Smooth muscle cell (in vitro differentiated cells): Measurements from ENCODE around the gene LARGE1. TPM values are rescaled to one million over a fixed set of nuclear protein-coding genes. Genes with fewer than 3 reads are reported as not detected.

Source experiments
- DNase-seq: peaks from one replicate; lab custom pipeline; 2025; ENCODE audit not compliant: unreplicated experiment; lab: John Stamatoyannopoulos, UW
- H2AFZ ChIP-seq: fragments of 200-600 bp; sonication (generic); 2 replicates; pipeline ENCODE4 v1.6.0; 2016; ENCODE audit warnings: antibody characterized with exemption, low read depth, mild to moderate bottlenecking
- H3F3A ChIP-seq: fragments of 200-600 bp; sonication (generic); 2 replicates; pipeline ENCODE4 v1.6.0; 2017; ENCODE audit warnings: antibody characterized with exemption, low read depth
- H3K27ac ChIP-seq: fragments of 200-600 bp; sonication (generic); 2 replicates; pipeline ENCODE4 v1.5.1; 2016; ENCODE audit warnings: low read depth, mild to moderate bottlenecking
- H3K27me3 ChIP-seq: fragments of 200-600 bp; sonication (generic); 2 replicates; pipeline ENCODE4 v1.6.1; 2016; ENCODE audit warnings: low read depth, mild to moderate bottlenecking
- H3K36me3 ChIP-seq: fragments of 200-600 bp; sonication (generic); 2 replicates; pipeline ENCODE4 v1.5.1; 2016; ENCODE audit warnings: low read depth
- H3K4me1 ChIP-seq: fragments of 200-600 bp; sonication (generic); 2 replicates; pipeline ENCODE4 v1.5.1; 2016; ENCODE audit warnings: low read depth
- H3K4me2 ChIP-seq: fragments of 200-600 bp; sonication (generic); 2 replicates; pipeline ENCODE4 v1.6.0; 2016; ENCODE audit warnings: mild to moderate bottlenecking
- H3K4me3 ChIP-seq: fragments of 200-600 bp; sonication (generic); 2 replicates; pipeline ENCODE4 v1.5.1; 2016; ENCODE audit warnings: mild to moderate bottlenecking
- H3K79me2 ChIP-seq: fragments of 200-600 bp; sonication (generic); 2 replicates; pipeline ENCODE4 v1.6.0; 2016; ENCODE audit warnings: low read depth, mild to moderate bottlenecking
- H3K9ac ChIP-seq: fragments of 200-600 bp; sonication (generic); 2 replicates; pipeline ENCODE4 v1.6.0; 2016; ENCODE audit warnings: low read depth
- H3K9me3 ChIP-seq: fragments of 200-600 bp; sonication (generic); replicated peaks from 2 replicates; pipeline ENCODE4 v1.5.1; 2016; ENCODE audit warnings: low read depth
- H4K20me1 ChIP-seq: fragments of 200-600 bp; sonication (generic); 2 replicates; pipeline ENCODE4 v1.6.0; 2016; ENCODE audit warnings: low read depth
- whole genome bisulfite sequencing: methylation state at CpG from one replicate; pipeline ENCODE4 v1.1.7; 2016; ENCODE audit warnings: low lambda C conversion rate; 5-methylcytosine and 5-hydroxymethylcytosine counted together
- polyA plus RNA-seq: library from polyadenylated mRNA; unstranded; fragments of >200 nt; fragmentation: Nextera tagmentation; extraction: Ambion mirVana; gene quantifications from 2 replicates; pipeline ENCODE4 v1.2.1, GENCODE V29; 2016
- total RNA-seq: library from RNA; depleted of rRNA; stranded (reverse); fragments of >200 nt; gene quantifications from 2 replicates; pipeline ENCODE4 v1.2.3, GENCODE V29; 2014
- TF ChIP-seq, protein P1 (sequence below): fragments of 200-600 bp; sonication (generic); IDR thresholded peaks from 2 replicates; pipeline ENCODE4 v1.5.1; 2017; ENCODE audit warnings: borderline replicate concordance, mild to moderate bottlenecking, antibody characterized with exemption; ENCODE audit not compliant: insufficient read depth, poor library complexity, severe bottlenecking

Gene LARGE1
- total and polyA plus RNA-seq, 2 experiments from 2014 or later = 11.9 to 18.0 TPM

DNA sequence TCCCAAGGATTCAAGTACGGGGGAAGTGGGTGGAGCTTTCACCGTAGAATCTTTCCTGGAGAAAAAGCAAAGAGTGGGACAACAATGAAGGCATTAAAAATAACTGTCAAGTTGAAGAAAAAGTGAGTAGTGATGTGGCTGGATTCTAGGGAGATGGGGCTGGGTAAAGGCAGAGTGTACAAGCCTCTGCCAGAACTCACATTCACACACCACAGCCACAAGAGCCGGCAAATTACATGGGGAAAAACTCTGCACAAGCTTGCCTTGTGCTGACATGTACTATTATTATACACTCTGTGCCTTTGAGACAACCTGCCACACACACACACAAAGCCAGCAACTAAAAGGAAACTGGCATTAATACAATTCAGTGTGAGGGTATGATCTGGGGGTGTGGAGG, 182.6 kb downstream of the LARGE1 start:
- Histone ChIP-seq H3K9ac (no peak overlapping the region), H4K20me1 (peaks cover 10% of the 10 kb centered on the region), H3K27ac (no peak overlapping the region), H3K4me3 (no peak overlapping the region), H3F3A (no peaks in the 10 kb centered on the region), H3K36me3 (no peaks in the 10 kb centered on the region), H3K79me2 (no peaks in the 10 kb centered on the region), H3K27me3 (no peaks in the 10 kb centered on the region), H3K4me1 (peaks cover 21% of the 10 kb centered on the region), H3K9me3 (no peaks in the 10 kb centered on the region), H2AFZ (no peak overlapping the region), H3K4me2 (no peak overlapping the region)
- WGBS = 80% methylated on average over 3 of the region's 3 CpGs
- TF ChIP-seq, protein P1, sequence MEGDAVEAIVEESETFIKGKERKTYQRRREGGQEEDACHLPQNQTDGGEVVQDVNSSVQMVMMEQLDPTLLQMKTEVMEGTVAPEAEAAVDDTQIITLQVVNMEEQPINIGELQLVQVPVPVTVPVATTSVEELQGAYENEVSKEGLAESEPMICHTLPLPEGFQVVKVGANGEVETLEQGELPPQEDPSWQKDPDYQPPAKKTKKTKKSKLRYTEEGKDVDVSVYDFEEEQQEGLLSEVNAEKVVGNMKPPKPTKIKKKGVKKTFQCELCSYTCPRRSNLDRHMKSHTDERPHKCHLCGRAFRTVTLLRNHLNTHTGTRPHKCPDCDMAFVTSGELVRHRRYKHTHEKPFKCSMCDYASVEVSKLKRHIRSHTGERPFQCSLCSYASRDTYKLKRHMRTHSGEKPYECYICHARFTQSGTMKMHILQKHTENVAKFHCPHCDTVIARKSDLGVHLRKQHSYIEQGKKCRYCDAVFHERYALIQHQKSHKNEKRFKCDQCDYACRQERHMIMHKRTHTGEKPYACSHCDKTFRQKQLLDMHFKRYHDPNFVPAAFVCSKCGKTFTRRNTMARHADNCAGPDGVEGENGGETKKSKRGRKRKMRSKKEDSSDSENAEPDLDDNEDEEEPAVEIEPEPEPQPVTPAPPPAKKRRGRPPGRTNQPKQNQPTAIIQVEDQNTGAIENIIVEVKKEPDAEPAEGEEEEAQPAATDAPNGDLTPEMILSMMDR = no peak
- DNase-seq = no peak

DNA sequence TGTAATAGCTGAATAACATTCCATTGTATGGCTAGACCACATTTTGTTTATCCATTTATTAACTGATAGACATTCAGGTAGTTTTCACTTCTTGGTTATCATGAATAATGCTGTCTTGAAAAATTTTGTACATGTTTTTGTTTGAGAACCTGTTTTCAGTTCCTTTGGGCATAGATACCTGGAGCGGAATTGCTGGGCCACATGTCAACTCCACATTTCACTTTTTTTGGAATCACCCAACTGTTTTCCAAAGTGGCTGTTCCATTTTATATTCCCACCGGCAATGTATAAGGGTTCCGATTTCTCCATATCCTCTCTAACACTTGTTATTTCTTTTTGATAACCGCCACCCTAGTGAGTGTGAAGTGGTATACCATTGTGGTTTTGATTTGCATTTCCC, 184.3 kb downstream of the LARGE1 start:
- Histone ChIP-seq H3K27me3 (no peaks in the 10 kb centered on the region), H3K4me3 (no peak overlapping the region), H3K79me2 (no peaks in the 10 kb centered on the region), H2AFZ (no peak overlapping the region), H3K9me3 (no peaks in the 10 kb centered on the region), H3K4me2 (no peak overlapping the region), H3K4me1 (peaks cover 21% of the 10 kb centered on the region), H3K9ac (no peak overlapping the region), H3K36me3 (no peaks in the 10 kb centered on the region), H4K20me1 (peaks cover 7% of the 10 kb centered on the region), H3K27ac (no peak overlapping the region), H3F3A (no peaks in the 10 kb centered on the region)
- WGBS = 98% methylated on average over 4 of the region's 4 CpGs
- DNase-seq = no peak
- TF ChIP-seq, protein P1 = no peak

- TF ChIP-seq, protein P1 = no peak
- H3K4me2 ChIP-seq = no peak overlapping the region
- H3K27me3 ChIP-seq = no peaks in the 10 kb centered on the region
- no peaks in the 10 kb centered on the region for H3K79me2 ChIP-seq
- H3K4me3 ChIP-seq = no peak overlapping the region
- H3K36me3 ChIP-seq = no peaks in the 10 kb centered on the region
- H4K20me1 ChIP-seq = no peaks in the 10 kb centered on the region
- no peak overlapping the region for H3K9ac ChIP-seq
- no peak for DNase-seq
- no peaks in the 10 kb centered on the region for H3K9me3 ChIP-seq
- peaks cover under 1% of the 10 kb centered on the region for H3K4me1 ChIP-seq
- no peak overlapping the region for H3K27ac ChIP-seq
- H2AFZ ChIP-seq = no peak overlapping the region
- H3F3A ChIP-seq = no peaks in the 10 kb centered on the region
- 93% methylated on average over 2 of the region's 2 CpGs for WGBS
Observed at GRCh38 chr22:33728847-33729246, 191.4 kb downstream of the LARGE1 start.

- no peaks in the 10 kb centered on the region for H3K9me3 ChIP-seq
- no peaks in the 10 kb centered on the region for H3K36me3 ChIP-seq
- H4K20me1 ChIP-seq = peaks cover 3% of the 10 kb centered on the region
- H2AFZ ChIP-seq = no peak overlapping the region
- TF ChIP-seq, protein P1 = no peak
- no peaks in the 10 kb centered on the region for H3K79me2 ChIP-seq
- DNase-seq = no peak
- no peaks in the 10 kb centered on the region for H3K27me3 ChIP-seq
- H3F3A ChIP-seq = no peaks in the 10 kb centered on the region
- no peak overlapping the region for H3K4me3 ChIP-seq
- H3K9ac ChIP-seq = no peak overlapping the region
- H3K4me1 ChIP-seq = peaks cover 10% of the 10 kb centered on the region
- WGBS = 41% methylated on average over 3 of the region's 3 CpGs
- H3K4me2 ChIP-seq = no peak overlapping the region
- H3K27ac ChIP-seq = no peak overlapping the region
Observed at GRCh38 chr22:33726294-33726734, 194.0 kb downstream of the LARGE1 start.
